ENCODE data around the gene EYA4.

EYA4 gene

GRCh38 chr6:133286765-133287164 is 45.6 kb downstream of the EYA4 start:
- DNase-seq (ENCODE audit: low spot score), result no peak
- TF ChIP-seq, protein P1, sequence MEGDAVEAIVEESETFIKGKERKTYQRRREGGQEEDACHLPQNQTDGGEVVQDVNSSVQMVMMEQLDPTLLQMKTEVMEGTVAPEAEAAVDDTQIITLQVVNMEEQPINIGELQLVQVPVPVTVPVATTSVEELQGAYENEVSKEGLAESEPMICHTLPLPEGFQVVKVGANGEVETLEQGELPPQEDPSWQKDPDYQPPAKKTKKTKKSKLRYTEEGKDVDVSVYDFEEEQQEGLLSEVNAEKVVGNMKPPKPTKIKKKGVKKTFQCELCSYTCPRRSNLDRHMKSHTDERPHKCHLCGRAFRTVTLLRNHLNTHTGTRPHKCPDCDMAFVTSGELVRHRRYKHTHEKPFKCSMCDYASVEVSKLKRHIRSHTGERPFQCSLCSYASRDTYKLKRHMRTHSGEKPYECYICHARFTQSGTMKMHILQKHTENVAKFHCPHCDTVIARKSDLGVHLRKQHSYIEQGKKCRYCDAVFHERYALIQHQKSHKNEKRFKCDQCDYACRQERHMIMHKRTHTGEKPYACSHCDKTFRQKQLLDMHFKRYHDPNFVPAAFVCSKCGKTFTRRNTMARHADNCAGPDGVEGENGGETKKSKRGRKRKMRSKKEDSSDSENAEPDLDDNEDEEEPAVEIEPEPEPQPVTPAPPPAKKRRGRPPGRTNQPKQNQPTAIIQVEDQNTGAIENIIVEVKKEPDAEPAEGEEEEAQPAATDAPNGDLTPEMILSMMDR (IDR thresholded peaks at IDR 0.05), result no peak
- Histone ChIP-seq H3K27ac (no peak overlapping the region), H3K4me3 (no peak overlapping the region)

DNA sequence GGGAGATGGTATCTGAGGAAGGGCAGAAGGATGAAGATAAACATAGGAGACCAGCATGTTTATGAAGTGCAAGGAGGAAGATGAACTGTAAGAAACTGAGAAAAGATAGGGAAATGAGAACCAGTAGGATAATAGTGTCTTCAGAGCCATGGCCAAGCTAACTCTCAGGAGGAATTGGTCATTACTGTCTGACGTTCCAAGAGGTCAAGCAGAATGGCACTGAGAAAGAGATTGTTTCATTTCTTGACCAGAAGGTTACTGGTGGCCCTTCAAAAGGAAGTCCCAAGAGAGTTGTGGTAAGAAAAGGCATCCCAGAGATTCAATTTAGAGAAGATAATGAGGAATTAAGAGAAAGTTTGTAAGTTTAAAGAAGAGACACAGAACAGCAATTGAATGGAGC is 47.5 kb downstream of the EYA4 start:
- H3K4me3 ChIP-seq, result no peak overlapping the region
- no peak overlapping the region for H3K27ac ChIP-seq
- DNase-seq (ENCODE audit: low spot score), result no peak
- TF ChIP-seq, protein P1 (IDR thresholded peaks at IDR 0.05), result no peak

DNA sequence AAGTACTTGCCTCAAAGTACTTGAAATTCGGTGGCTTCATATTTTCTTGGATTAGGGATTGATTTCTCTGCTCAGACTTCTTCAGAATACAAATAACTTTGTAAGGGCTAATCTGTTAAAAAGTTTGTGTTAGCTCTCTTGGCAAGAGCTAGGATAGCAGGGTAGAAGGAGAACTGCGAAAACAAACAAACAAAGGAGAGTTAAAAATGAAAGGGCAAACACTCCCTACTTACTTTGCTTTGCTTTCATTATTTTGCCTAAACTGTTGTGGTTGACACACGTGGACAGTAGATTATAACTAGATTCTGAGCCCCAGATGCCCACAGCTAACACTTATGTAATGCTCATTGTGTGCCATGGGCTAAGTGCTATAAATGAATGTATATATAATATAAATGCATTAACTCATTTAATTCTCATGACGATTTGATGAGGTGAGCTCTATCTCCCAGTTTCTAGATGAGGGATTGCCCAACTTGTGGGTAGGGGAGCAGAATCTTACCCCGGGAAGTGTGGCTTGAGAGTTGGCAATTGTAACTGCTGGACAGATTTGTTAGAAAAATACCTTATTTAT is 48.7 kb downstream of the EYA4 start:
- no peak for DNase-seq (ENCODE audit: low spot score)
- no peak overlapping the region for H3K27ac ChIP-seq
- TF ChIP-seq, protein P1 (IDR thresholded peaks at IDR 0.05), result no peak

DNA sequence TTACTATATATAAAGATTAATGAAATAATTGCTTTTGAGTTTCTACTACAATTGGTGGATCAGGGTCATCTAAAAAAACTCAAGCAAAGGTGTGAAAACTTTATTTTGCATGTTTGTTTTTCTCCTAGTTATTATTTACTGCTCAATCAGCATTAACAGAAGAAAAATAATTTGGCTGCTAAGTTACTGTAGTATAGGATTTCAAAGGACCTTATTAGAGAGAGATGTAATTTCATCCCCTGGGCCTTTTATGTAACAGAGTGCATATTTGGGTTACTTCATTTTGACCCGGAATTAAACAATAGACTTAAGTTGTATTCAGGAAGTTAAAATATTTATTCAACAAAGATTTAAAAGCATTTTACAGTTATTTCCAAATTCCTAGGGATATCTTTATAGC is 49.8 kb downstream of the EYA4 start:
- TF ChIP-seq, protein P1 (IDR thresholded peaks at IDR 0.05), result no peak
- DNase-seq (ENCODE audit: low spot score), result no peak
- H3K4me3 ChIP-seq, result no peak overlapping the region
- H3K27ac ChIP-seq, result no peak overlapping the region

More for the DNA sequence above, 48.7 kb downstream of the EYA4 start:
- H3K4me3 ChIP-seq, result no peak overlapping the region

- no peak for DNase-seq (ENCODE audit: low spot score)
- Histone ChIP-seq H3K27ac (no peak overlapping the region), H3K4me3 (no peak overlapping the region)
- TF ChIP-seq, protein P1 (IDR thresholded peaks at IDR 0.05), result no peak
Measured at GRCh38 chr6:133291671-133292070, 50.5 kb downstream of the EYA4 start.

DNA sequence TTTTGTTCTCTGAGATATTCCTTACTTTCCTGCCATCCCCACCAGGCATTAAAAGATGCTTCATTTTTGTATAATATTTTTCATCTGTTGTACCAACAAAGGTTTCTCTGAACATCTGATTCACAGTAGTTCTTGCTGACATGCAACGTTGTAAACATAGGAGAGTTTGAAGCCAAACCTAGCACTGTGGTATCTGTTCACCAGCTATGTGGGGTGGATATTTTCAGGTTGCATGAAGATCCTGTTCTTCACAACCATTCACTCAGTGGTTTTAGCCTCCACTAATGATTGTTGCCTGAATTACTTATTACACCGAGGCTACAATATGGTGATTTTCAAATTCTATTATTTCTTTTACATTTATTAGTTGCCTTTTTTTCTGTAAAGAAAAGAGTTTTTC is 56.5 kb downstream of the EYA4 start:
- TF ChIP-seq, protein P1 (IDR thresholded peaks at IDR 0.05), result no peak
- DNase-seq (ENCODE audit: low spot score), result no peak
- Histone ChIP-seq H3K4me3 (no peak overlapping the region), H3K27ac (no peak overlapping the region)

DNA sequence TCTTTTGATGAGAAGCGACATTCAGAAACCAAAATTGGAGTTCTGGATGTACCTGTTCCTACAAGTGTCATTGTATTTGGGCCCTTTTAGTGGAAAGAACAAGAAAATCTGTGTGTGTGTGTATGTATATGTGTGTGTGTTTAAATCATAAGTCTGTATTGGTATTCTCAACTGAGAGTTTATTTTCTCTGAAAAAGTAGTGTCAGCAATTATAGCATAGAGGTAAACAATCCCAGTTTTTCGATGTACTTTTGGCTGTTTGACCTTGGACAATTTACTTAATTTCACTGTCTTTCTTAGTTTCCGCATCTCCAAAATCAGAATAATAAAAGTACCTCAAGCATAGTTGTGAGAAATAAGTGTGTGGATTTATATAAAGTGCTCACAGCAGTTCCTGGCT is 57.2 kb downstream of the EYA4 start:
- Histone ChIP-seq H3K27ac (no peak overlapping the region), H3K4me3 (no peak overlapping the region)
- DNase-seq (ENCODE audit: low spot score), result no peak
- TF ChIP-seq, protein P1 (IDR thresholded peaks at IDR 0.05), result no peak

Data from coronary artery (tissue), 2 donors.